Right lobe of liver (tissue), 6 donors: ENCODE measurements around the gene CD151. TPM values are rescaled to one million over a fixed set of nuclear protein-coding genes. Genes with fewer than 3 reads are reported as not detected.

Experiments used
- ATAC-seq, 4 donors: fragments of 200-7000 bp; cut with Tn5 transposase; one replicate each; pipeline ENCODE4 v1.9.1; 2020; ENCODE audit warnings: mild to moderate bottlenecking in 4 of 4, moderate library complexity in 4 of 4
- DNase-seq, 3 donors: peaks; one replicate each; pipeline ENCODE4 v3.0.0-alpha.2; 2020
- H3K27ac ChIP-seq, 3 donors: fragments of 200-600 bp; one replicate each; pipeline ENCODE4 v1.8.0; 2022
- H3K27me3 ChIP-seq, 2 donors: fragments of 200-600 bp; one replicate each; pipeline ENCODE4 v1.8.0; 2022
- H3K36me3 ChIP-seq, 4 donors: fragments of 200-600 bp; sonication (generic) in 1 of 4; one replicate each; pipeline versions ENCODE4 v1.5.1 to v1.8.0; 2017 to 2022; ENCODE audit warnings: control low read depth in 1 of 4
- H3K4me1 ChIP-seq, 4 donors: fragments of 200-600 bp; sonication (generic) in 1 of 4; one replicate each; pipeline versions ENCODE4 v1.5.1 to v1.8.0; 2017 to 2022; ENCODE audit warnings: control low read depth in 1 of 4
- H3K4me3 ChIP-seq, 3 donors: fragments of 200-600 bp; one replicate each; pipeline ENCODE4 v1.8.0; 2022
- H3K9me3 ChIP-seq, 4 donors: fragments of 200-600 bp; sonication (generic) in 1 of 4; one replicate each; pipeline versions ENCODE4 v1.5.1 to v1.8.0; 2017 to 2022; ENCODE audit warnings: control low read depth in 1 of 4
- CTCF ChIP-seq, 4 donors: fragments of 200-600 bp in 3 of 4; fragments of 450-650 bp in 1 of 4; IDR thresholded peaks; one replicate each; pipeline versions ENCODE4 v1.5.1 to v1.8.0; 2016 to 2022; ENCODE audit warnings: antibody characterized with exemption in 4 of 4, mild to moderate bottlenecking in 2 of 4
- POLR2A ChIP-seq: fragments of 450-650 bp; IDR thresholded peaks from one replicate; pipeline ENCODE4 v1.6.1; 2017; ENCODE audit warnings: antibody characterized with exemption, mild to moderate bottlenecking
- WGBS: methylation state at CpG from one replicate; pipeline ENCODE4 v1.1.6; 2018; ENCODE audit warnings: low coverage, low lambda C conversion rate; ENCODE audit not compliant: insufficient coverage; ENCODE audit errors: missing lambda C conversion rate; 5-methylcytosine and 5-hydroxymethylcytosine counted together
- intact Hi-C, 2 donors: fragments of 100-400 bp; cut with DNase I; formaldehyde crosslinking; loops; one replicate each; pipeline versions ENCODE4 v1.11.2 to v1.14.1; 2022
- total RNA-seq, 6 experiments: library from RNA; depleted of rRNA in 2 of 6; stranded (reverse); fragments of >200 nt in 2 of 6; fragmentation: NEBNext Ultra II Directional in 3 of 6; extraction: Animal tissue kit (Norgen Biotek cat#: 25700) in 3 of 6; gene quantifications; one replicate each; pipeline versions ENCODE4 v1.1.0 to v1.2.4, GENCODE V29; 2016 to 2023
- donor health status: DM: no; HTN: yes; CAD: no.
- donor health status: DM: no; HTN: no; CAD: no.
- donor health status: DM: no; HTN: no; CAD: no.
- donor health status: DM: no; HTN: yes; CAD: no.
- donor health status: DM: no; HTN: yes; CAD: no.

The CD151 gene
- total RNA-seq, 6 experiments from 2014 or later, result 70.8 to 156 (median 135) TPM

- peaks cover 0 to 24% (median 7%) of the 10 kb centered on the region in 4 donors for H3K36me3 ChIP-seq
- TF ChIP-seq CTCF (IDR thresholded peaks at IDR 0.05), result no peak
- TF ChIP-seq POLR2A, result peak; percentile 22
- H3K4me1 ChIP-seq, result peaks cover 0 to 43% (median 20%) of the 10 kb centered on the region in 4 donors
- H3K27ac ChIP-seq, result peak overlapping the region; percentile 81 to 94 (median 88)
- ATAC-seq (peak; percentile 58 to 72 (median 65)), DNase-seq (peak; percentile 89 to 98 (median 96))
- no peaks in the 10 kb centered on the region for H3K27me3 ChIP-seq
- no peaks in the 10 kb centered on the region for H3K9me3 ChIP-seq
- 25% methylated on average over 4 of the region's 11 CpGs for WGBS
- intact Hi-C loops, result no loop called here
- H3K4me3 ChIP-seq, result peak overlapping the region; percentile 71 to 99 (median 94)
These were observed 11.9 kb upstream of the CD151 start for GRCh38 chr11:820655-821511.

DNA sequence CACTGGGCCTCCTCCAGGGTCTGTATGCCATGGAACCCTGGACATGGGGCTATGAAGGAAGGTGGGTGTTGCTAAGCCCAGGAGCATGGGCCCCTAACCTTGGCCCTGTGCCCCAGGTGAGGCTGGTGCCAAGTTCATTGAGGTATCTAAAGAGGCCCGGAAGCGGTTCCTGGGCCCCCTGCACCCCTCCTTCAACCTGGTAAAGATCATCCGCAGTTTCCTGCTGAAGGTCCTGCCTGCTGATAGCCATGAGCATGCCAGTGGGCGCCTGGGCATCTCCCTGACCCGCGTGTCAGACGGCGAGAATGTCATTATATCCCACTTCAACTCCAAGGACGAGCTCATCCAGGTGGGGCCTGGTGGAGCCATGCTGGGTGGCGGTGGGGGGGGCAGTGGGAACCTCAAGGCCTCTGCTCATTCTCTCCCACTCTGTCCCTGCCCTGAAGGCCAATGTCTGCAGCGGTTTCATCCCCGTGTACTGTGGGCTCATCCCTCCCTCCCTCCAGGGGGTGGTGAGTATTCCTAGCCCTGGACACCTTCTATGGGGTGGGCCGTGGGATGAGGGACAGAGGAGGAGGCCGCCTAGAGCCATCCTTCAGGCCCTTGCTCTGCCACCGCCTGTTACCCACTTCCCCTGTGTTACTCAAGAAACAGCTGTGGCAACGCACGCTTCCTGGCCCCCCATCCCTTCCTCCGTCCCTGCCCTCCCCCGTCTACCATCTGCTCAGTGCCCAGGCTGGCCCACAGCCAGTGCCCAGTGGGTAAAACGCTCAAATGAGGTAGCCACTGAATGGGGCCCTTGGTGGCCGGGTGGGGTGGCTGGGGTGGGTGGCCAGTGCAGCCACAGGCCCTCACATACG, 11.0 kb upstream of the CD151 start:
- Histone ChIP-seq H3K4me1 (peaks cover 0 to 52% (median 24%) of the 10 kb centered on the region in 4 donors), H3K9me3 (no peaks in the 10 kb centered on the region), H3K27ac (peak overlapping the region; percentile 36 to 94 (median 88)), H3K4me3 (peak overlapping the region; percentile 30 to 99 (median 71)), H3K36me3 (peaks cover 0 to 24% (median 7%) of the 10 kb centered on the region in 4 donors), H3K27me3 (no peaks in the 10 kb centered on the region)
- intact Hi-C loops, result no loop called here
- WGBS, result 36% methylated on average over 14 of the region's 22 CpGs
- DNase-seq, result no peak
- no peak for ATAC-seq
- TF ChIP-seq CTCF (IDR thresholded peaks at IDR 0.05) (no peak), POLR2A (no peak)

DNA sequence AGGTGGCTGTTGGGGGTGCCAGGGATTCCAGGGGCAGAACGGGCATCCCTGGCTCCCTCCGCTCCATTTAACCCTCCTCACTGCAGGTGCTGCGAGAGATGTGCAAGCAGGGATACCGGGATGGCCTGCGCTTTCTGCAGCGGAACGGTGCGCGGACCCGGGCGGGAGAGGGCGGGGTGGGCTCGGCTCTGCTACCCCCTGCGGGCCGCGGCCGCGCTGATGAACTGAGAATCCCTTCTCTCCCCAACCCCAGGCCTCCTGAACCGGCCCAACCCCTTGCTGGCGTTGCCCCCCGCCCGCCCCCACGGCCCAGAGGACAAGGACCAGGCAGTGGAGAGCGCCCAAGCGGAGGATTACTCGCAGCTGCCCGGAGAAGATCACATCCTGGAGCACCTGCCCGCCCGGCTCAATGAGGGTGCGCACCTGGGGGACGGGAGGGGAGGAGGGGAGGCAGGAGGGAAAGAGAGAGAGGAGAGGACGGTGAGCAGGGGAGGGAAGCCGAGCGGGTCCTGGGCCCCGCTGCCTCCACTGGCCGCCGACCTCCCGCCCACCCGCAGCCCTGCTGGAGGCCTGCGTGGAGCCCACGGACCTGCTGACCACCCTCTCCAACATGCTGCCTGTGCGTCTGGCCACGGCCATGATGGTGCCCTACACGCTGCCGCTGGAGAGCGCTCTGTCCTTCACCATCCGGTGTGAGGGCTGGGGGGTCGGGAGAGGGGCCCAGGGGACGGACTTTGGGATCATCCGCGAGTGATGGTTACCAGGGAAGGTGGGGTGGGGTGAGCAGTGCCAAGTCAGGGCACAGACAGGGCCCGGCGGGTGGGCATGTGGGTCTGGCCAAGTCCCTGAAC, 9.1 kb upstream of the CD151 start:
- WGBS, result 83% methylated on average over 17 of the region's 53 CpGs

More for the DNA sequence above, 9.1 kb upstream of the CD151 start:
- Histone ChIP-seq H3K27ac (no peak overlapping the region), H3K4me1 (peaks cover 0 to 63% (median 24%) of the 10 kb centered on the region in 4 donors), H3K36me3 (peaks cover 0 to 24% (median 7%) of the 10 kb centered on the region in 4 donors), H3K9me3 (no peaks in the 10 kb centered on the region), H3K4me3 (no peak overlapping the region), H3K27me3 (no peaks in the 10 kb centered on the region)
- no peak for TF ChIP-seq CTCF (IDR thresholded peaks at IDR 0.05)
- TF ChIP-seq POLR2A, result no peak
- DNase-seq, result no peak
- ATAC-seq, result no peak
- intact Hi-C loops, result no loop called here
